ENCODE data around the gene NFIB. TPM values are rescaled to one million over a fixed set of nuclear protein-coding genes. Genes with fewer than 3 reads are reported as not detected.

Gene NFIB
- total RNA-seq, 1 experiment from 2014 or later = 14.3 TPM

DNA sequence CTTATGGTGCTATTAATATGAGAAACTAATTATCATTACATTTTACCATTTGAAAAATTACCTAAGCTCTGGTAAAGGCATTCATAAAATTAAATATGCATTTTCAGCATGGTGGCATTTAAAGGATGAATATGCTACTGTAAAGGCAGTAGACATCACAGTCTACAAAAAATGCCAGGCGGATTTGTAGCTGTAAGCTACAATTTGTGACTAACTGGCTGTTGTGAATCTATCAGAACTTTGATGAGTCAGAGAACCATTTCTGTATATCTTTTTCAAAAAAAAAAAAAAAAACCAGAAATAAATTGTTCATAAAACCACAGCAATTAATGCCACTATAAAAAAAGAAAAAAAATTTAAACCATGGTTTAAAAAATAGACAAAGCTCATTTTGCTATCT is 186.3 kb downstream of the NFIB start:
- Histone ChIP-seq H3K23ac (ENCODE audit: insufficient read length, low read depth, low read length) (no peak overlapping the region), H3T11ph (ENCODE audit: low read length) (no peak overlapping the region), H3K9ac (ENCODE audit: extremely low read depth, insufficient read length, low read length) (no peak overlapping the region), H2AFZ (ENCODE audit: low read length) (no peak overlapping the region), H3K4ac (ENCODE audit: low read depth, low read length) (no peak overlapping the region), H3K9me3 (ENCODE audit: control insufficient read depth, low read depth, low read length) (no peaks in the 10 kb centered on the region), H2AK5ac (ENCODE audit: insufficient read length, low read length) (no peak overlapping the region), H3K4me2 (ENCODE audit: insufficient read depth, insufficient read length, low read length) (no peak overlapping the region), H4K8ac (replicated peaks; ENCODE audit: insufficient read length, low read depth, low read length) (no peak overlapping the region), H2BK120ac (ENCODE audit: low read depth, low read length, poor library complexity, severe bottlenecking) (no peak overlapping the region), H3K27ac (ENCODE audit: insufficient read length, low read depth, low read length) (no peak overlapping the region), H3K79me2 (ENCODE audit: insufficient read depth, low read length) (no peaks in the 10 kb centered on the region), H3K27me3 (ENCODE audit: insufficient read depth, low read length) (no peaks in the 10 kb centered on the region), H3K79me1 (ENCODE audit: insufficient read depth, low read depth, low read length, poor library complexity, severe bottlenecking) (no peaks in the 10 kb centered on the region), H2BK12ac (ENCODE audit: insufficient read length, low read depth, low read length) (no peak overlapping the region), H4K20me1 (ENCODE audit: control insufficient read depth, insufficient read depth, insufficient read length) (no peaks in the 10 kb centered on the region), H2BK5ac (ENCODE audit: insufficient read length, low read length) (no peak overlapping the region), H3K14ac (ENCODE audit: insufficient read depth, low read length) (no peak overlapping the region), H4K5ac (ENCODE audit: insufficient read length, low read depth, low read length) (no peak overlapping the region), H3K4me1 (ENCODE audit: insufficient read depth, low read length) (no peaks in the 10 kb centered on the region), H3K23me2 (ENCODE audit: insufficient read length, low read depth, low read length, poor library complexity, severe bottlenecking) (no peaks in the 10 kb centered on the region), H3K18ac (ENCODE audit: insufficient read length, low read depth, low read length) (no peak overlapping the region), H2BK20ac (ENCODE audit: low read depth, low read length, poor library complexity, severe bottlenecking) (no peak overlapping the region), H2BK15ac (ENCODE audit: low read depth, low read length) (no peak overlapping the region), H3K56ac (ENCODE audit: insufficient read length, low read depth, low read length) (no peak overlapping the region), H4K91ac (ENCODE audit: insufficient read length, low read depth, low read length) (no peak overlapping the region)
- Mint-ChIP-seq H3K9me3 (no peaks in the 10 kb centered on the region), H3K36me3 (ENCODE audit: insufficient read depth in 1 of 3, low read depth in 3 of 3) (peaks cover 0 to 6% (median 0%) of the 10 kb centered on the region in 3 experiments; a peak in 2 of 7 replicates), H3K27ac (no peak overlapping the region), H3K4me1 (no peaks in the 10 kb centered on the region), H3K27me3 (ENCODE audit: low read depth) (no peaks in the 10 kb centered on the region), H3K4me3 (no peak overlapping the region)
- TF ChIP-seq, protein P1, sequence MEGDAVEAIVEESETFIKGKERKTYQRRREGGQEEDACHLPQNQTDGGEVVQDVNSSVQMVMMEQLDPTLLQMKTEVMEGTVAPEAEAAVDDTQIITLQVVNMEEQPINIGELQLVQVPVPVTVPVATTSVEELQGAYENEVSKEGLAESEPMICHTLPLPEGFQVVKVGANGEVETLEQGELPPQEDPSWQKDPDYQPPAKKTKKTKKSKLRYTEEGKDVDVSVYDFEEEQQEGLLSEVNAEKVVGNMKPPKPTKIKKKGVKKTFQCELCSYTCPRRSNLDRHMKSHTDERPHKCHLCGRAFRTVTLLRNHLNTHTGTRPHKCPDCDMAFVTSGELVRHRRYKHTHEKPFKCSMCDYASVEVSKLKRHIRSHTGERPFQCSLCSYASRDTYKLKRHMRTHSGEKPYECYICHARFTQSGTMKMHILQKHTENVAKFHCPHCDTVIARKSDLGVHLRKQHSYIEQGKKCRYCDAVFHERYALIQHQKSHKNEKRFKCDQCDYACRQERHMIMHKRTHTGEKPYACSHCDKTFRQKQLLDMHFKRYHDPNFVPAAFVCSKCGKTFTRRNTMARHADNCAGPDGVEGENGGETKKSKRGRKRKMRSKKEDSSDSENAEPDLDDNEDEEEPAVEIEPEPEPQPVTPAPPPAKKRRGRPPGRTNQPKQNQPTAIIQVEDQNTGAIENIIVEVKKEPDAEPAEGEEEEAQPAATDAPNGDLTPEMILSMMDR (conservative IDR thresholded peaks at IDR 0.05) = no peak
- WGBS (ENCODE audit: extremely low coverage, insufficient read length, low lambda C conversion rate) = no CpG with 5 or more reads among the region's 1 CpG
- no peak for DNase-seq

Data from H9 (cell line).